HG03159 (cell line): ENCODE data around the gene FCN1.

ENCODE experiments used
- ATAC-seq: cut with Tn5 transposase; IDR thresholded peaks from one replicate; pipeline ENCODE4 v1.9.1; 2021; ENCODE audit warnings: mild to moderate bottlenecking, moderate library complexity; ENCODE audit not compliant: unreplicated experiment

FCN1 gene

GRCh38 chr9:134951994-134952393, 34.3 kb upstream of the FCN1 start:
- no peak for ATAC-seq

- no peak for ATAC-seq
Observed at GRCh38 chr9:134951461-134951860, 33.7 kb upstream of the FCN1 start.

GRCh38 chr9:134950386-134951210, 32.9 kb upstream of the FCN1 start:
- ATAC-seq = no peak

GRCh38 chr9:134949681-134950385, 32.1 kb upstream of the FCN1 start:
- ATAC-seq = no peak

- ATAC-seq = no peak
Observed at GRCh38 chr9:134948149-134948548, 30.4 kb upstream of the FCN1 start.

- no peak for ATAC-seq
Observed at GRCh38 chr9:134947265-134947955, 29.7 kb upstream of the FCN1 start.

- no peak for ATAC-seq
Observed at GRCh38 chr9:134946663-134947062, 29.0 kb upstream of the FCN1 start.

- no peak for ATAC-seq
Observed at GRCh38 chr9:134945509-134946275, 28.0 kb upstream of the FCN1 start.

- ATAC-seq = no peak
Observed at GRCh38 chr9:134944916-134945315, 27.2 kb upstream of the FCN1 start.

GRCh38 chr9:134944351-134944802, 26.7 kb upstream of the FCN1 start:
- no peak for ATAC-seq

- ATAC-seq = no peak
Observed at GRCh38 chr9:134943836-134944235, 26.1 kb upstream of the FCN1 start.

GRCh38 chr9:134943411-134943810, 25.7 kb upstream of the FCN1 start:
- no peak for ATAC-seq

- no peak for ATAC-seq
Observed at GRCh38 chr9:134942788-134943184, 25.1 kb upstream of the FCN1 start.

- no peak for ATAC-seq
Observed at GRCh38 chr9:134942011-134942787, 24.5 kb upstream of the FCN1 start.

- ATAC-seq = no peak
Observed at GRCh38 chr9:134940236-134941208, 22.8 kb upstream of the FCN1 start.

GRCh38 chr9:134939836-134940235, 22.1 kb upstream of the FCN1 start:
- ATAC-seq = no peak

- ATAC-seq = no peak
Observed at GRCh38 chr9:134939080-134939733, 21.5 kb upstream of the FCN1 start.

GRCh38 chr9:134938346-134939079, 20.8 kb upstream of the FCN1 start:
- ATAC-seq = no peak
